Measurements from ENCODE around the gene MYO9B. TPM values are rescaled to one million over a fixed set of nuclear protein-coding genes. Genes with fewer than 3 reads are reported as not detected.
"Not testable (repeated sequence)": the region's sequence is repeated elsewhere in the genome, so short reads cannot be mapped to it uniquely, and the experiment has no call there.

The MYO9B gene
- total and polyA plus RNA-seq, 2 donors (not counting 1 experiment from before 2014, with no cell fraction given), result 32.5 to 52.5 TPM

DNA sequence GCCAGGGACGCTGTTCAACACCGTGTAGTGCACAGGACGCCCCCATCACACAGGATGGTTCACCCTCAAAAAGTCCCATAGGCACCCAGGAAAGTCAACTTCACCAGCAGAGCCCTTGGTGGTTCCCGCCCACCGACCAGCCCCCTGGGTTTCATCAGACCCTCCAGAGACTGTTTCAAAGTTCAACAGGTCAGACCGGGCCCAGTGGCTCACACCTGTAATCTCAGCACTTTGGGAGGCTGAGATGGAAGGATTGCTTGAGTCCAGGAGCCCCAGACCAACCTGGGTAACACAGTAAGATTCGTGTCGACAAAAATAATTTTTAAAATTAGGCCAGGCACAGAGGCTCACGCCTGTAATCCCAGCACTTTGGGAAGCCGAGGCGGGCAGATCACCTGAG is 61.0 kb downstream of the MYO9B start:
- H3K79me2 ChIP-seq (ENCODE audit: control insufficient read depth, insufficient read depth, low read length), result peaks cover 36% of the 10 kb centered on the region

DNA sequence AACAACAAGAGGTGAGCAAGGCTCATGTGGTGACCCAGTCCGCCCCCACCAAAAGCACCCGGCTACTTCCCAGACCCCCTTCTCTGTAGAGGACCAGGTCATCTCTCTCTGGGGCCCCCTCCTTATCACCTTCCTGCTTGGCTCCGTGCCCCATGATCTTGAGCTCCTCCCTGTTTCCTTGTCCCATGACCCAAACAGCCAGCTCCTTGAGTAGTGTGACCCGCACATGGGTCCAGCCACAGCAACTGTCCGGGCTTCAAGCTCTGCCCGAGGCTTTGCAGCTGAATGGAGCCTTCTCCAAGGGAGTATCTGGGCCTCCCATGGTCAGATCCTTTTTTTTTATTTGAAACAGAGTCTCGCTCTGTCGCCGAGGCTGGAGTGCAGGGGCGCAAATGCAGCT is 61.8 kb downstream of the MYO9B start:
- H4K20me1 ChIP-seq (ENCODE audit: control insufficient read depth, extremely low read depth, insufficient read depth, low read length), result no peaks in the 10 kb centered on the region
- no peak overlapping the region for H3K27ac ChIP-seq (ENCODE audit: insufficient read depth, low read length)
- H3K4me3 ChIP-seq (replicated peaks in 1 of 4; ENCODE audit: control extremely low read depth in 1 of 4, insufficient read depth in 1 of 4, low read depth in 3 of 4, low read length in 4 of 4), result no peak overlapping the region
- H3K9ac ChIP-seq (ENCODE audit: insufficient read depth, low read length), result no peak overlapping the region
- H3K36me3 ChIP-seq (ENCODE audit: control insufficient read depth, insufficient read depth, low read length), result no peaks in the 10 kb centered on the region
- peaks cover 39% of the 10 kb centered on the region for H3K79me2 ChIP-seq (ENCODE audit: control insufficient read depth, insufficient read depth, low read length)
- H3K4me1 ChIP-seq (ENCODE audit: control insufficient read depth, extremely low read depth, insufficient read depth, low read length), result peaks cover 10% of the 10 kb centered on the region
- TF ChIP-seq, protein P1, sequence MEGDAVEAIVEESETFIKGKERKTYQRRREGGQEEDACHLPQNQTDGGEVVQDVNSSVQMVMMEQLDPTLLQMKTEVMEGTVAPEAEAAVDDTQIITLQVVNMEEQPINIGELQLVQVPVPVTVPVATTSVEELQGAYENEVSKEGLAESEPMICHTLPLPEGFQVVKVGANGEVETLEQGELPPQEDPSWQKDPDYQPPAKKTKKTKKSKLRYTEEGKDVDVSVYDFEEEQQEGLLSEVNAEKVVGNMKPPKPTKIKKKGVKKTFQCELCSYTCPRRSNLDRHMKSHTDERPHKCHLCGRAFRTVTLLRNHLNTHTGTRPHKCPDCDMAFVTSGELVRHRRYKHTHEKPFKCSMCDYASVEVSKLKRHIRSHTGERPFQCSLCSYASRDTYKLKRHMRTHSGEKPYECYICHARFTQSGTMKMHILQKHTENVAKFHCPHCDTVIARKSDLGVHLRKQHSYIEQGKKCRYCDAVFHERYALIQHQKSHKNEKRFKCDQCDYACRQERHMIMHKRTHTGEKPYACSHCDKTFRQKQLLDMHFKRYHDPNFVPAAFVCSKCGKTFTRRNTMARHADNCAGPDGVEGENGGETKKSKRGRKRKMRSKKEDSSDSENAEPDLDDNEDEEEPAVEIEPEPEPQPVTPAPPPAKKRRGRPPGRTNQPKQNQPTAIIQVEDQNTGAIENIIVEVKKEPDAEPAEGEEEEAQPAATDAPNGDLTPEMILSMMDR (conservative IDR thresholded peaks at IDR 0.05 in 1 of 2, IDR thresholded peaks at IDR 0.05 in 1 of 2; ENCODE audit: low read depth in 1 of 2, low read length in 2 of 2), result no peak
- TF ChIP-seq EZH2 (IDR thresholded peaks at IDR 0.05; ENCODE audit: low read length, missing control alignments), result no peak
- no peak overlapping the region for H2AFZ ChIP-seq (ENCODE audit: low read length)
- H3K9me3 ChIP-seq (ENCODE audit: control insufficient read depth, insufficient read depth, low read depth, low read length), result no peaks in the 10 kb centered on the region
- no peak overlapping the region for H3K4me2 ChIP-seq (ENCODE audit: extremely low read depth, insufficient read depth, low read length)
- no peaks in the 10 kb centered on the region for H3K27me3 ChIP-seq (ENCODE audit: control insufficient read depth, insufficient read depth, low read length)
- no peak for DNase-seq (ENCODE audit: low read depth in 2 of 2)

More for the DNA sequence above, 61.0 kb downstream of the MYO9B start:
- TF ChIP-seq, protein P1 (conservative IDR thresholded peaks at IDR 0.05 in 1 of 2, IDR thresholded peaks at IDR 0.05 in 1 of 2; ENCODE audit: low read depth in 1 of 2, low read length in 2 of 2), result no peak
- no peak for TF ChIP-seq EZH2 (IDR thresholded peaks at IDR 0.05; ENCODE audit: low read length, missing control alignments)
- Histone ChIP-seq H3K9me3 (ENCODE audit: control insufficient read depth, insufficient read depth, low read depth, low read length) (no peaks in the 10 kb centered on the region), H3K36me3 (ENCODE audit: control insufficient read depth, insufficient read depth, low read length) (no peaks in the 10 kb centered on the region), H3K27me3 (ENCODE audit: control insufficient read depth, insufficient read depth, low read length) (no peaks in the 10 kb centered on the region), H3K9ac (ENCODE audit: insufficient read depth, low read length) (no peak overlapping the region), H3K27ac (ENCODE audit: insufficient read depth, low read length) (no peak overlapping the region), H3K4me3 (replicated peaks in 1 of 4; ENCODE audit: control extremely low read depth in 1 of 4, insufficient read depth in 1 of 4, low read depth in 3 of 4, low read length in 4 of 4) (no peak overlapping the region), H2AFZ (ENCODE audit: low read length) (no peak overlapping the region), H3K4me2 (ENCODE audit: extremely low read depth, insufficient read depth, low read length) (no peak overlapping the region), H4K20me1 (ENCODE audit: control insufficient read depth, extremely low read depth, insufficient read depth, low read length) (no peaks in the 10 kb centered on the region), H3K4me1 (ENCODE audit: control insufficient read depth, extremely low read depth, insufficient read depth, low read length) (peaks cover 10% of the 10 kb centered on the region)
- DNase-seq (ENCODE audit: low read depth in 2 of 2), result no peak

DNA sequence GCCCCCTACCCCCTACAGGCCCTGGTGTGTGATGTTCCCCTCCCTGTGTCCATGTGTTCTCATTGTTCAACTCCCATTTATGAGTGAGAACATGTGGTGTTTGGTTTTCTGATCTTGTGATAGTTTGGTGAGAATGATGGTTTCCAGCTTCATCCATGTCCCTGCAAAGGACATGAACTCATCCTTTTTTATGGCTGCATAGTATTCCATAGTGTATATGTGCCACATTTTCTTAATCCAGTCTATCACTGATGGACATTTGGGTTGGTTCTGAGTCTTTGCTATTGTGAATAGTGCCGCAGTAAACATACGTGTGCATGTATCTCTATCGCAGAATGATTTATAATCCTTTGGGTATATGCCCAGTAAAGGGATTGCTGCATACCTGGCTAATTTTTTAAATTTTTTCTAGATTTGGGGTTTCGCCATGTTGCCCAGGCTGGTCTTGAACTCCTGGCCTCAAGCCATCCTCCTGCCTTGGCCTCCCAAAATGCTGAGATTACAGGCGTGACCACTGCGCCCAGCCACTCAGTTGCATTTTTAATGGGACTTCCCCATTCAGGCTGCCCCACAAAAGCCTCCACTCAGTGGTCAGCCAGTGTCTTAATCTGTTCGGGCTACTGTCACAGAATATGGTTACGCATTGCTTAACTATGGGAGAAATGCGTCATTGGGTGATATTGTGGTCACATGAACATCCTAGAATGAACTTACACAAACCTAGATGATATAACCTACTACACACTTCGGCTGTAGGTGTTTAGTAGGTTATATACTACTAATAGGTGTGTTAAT is 62.7 kb downstream of the MYO9B start:
- H3K79me2 ChIP-seq (ENCODE audit: control insufficient read depth, insufficient read depth, low read length), result peaks cover 40% of the 10 kb centered on the region
- DNase-seq (ENCODE audit: low read depth in 2 of 2), result peak in 1 of 2 donors; percentile 38
- H2AFZ ChIP-seq (ENCODE audit: low read length); H3K27me3 ChIP-seq (ENCODE audit: control insufficient read depth, insufficient read depth, low read length); H4K20me1 ChIP-seq (ENCODE audit: control insufficient read depth, extremely low read depth, insufficient read depth, low read length); H3K4me3 ChIP-seq (replicated peaks in 1 of 4; ENCODE audit: control extremely low read depth in 1 of 4, insufficient read depth in 1 of 4, low read depth in 3 of 4, low read length in 4 of 4); H3K9ac ChIP-seq (ENCODE audit: insufficient read depth, low read length); H3K36me3 ChIP-seq (ENCODE audit: control insufficient read depth, insufficient read depth, low read length); H3K9me3 ChIP-seq (ENCODE audit: control insufficient read depth, insufficient read depth, low read depth, low read length); H3K4me2 ChIP-seq (ENCODE audit: extremely low read depth, insufficient read depth, low read length); H3K27ac ChIP-seq (ENCODE audit: insufficient read depth, low read length): not testable (repeated sequence)
- peaks cover 10% of the 10 kb centered on the region for H3K4me1 ChIP-seq (ENCODE audit: control insufficient read depth, extremely low read depth, insufficient read depth, low read length)
